NCI-H146 (cell line): ENCODE measurements around the gene EFNB2.

Experiments
- DNase-seq: peaks from one replicate; lab custom pipeline; 2025; lab: John Stamatoyannopoulos, UW

Gene EFNB2

DNA sequence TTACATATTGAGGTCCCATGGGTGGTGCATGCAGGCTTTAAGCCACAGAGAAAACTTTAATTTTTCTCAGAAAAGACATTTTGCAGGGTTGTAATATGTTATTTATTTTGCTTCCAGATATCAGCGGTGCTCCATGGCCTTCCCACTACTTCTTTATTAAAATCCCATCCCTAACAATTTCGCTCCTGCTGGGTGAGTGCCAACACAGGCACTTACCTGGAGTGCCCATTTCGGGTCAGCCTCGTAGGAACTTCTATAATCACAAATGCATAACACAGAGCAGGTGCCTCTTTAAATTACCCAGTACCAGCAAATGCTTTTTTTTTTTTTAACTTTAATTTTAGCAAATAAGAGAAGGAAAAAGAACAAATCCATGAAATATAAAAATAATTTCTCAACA lies 86.4 kb downstream of the EFNB2 start:
- no peak for DNase-seq

DNA sequence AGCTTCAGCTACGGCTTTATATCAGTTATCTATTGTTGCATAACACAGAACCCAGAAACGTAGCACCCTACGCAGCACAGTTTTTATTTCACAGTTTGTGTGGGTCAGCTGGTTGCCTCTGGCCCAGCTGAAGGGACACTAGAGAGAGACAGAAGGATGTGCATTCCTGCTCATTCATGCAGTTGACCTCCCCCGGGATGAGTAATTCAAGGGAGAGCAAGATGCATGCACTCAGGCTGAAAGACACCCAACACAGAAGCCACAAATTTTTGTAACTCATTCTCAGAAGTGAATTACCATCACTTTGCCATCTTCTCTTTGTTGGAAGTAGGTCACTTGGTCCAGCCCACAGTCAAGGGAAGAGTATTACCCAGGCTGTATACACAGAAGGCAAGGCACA lies 89.5 kb downstream of the EFNB2 start:
- no peak for DNase-seq

DNA sequence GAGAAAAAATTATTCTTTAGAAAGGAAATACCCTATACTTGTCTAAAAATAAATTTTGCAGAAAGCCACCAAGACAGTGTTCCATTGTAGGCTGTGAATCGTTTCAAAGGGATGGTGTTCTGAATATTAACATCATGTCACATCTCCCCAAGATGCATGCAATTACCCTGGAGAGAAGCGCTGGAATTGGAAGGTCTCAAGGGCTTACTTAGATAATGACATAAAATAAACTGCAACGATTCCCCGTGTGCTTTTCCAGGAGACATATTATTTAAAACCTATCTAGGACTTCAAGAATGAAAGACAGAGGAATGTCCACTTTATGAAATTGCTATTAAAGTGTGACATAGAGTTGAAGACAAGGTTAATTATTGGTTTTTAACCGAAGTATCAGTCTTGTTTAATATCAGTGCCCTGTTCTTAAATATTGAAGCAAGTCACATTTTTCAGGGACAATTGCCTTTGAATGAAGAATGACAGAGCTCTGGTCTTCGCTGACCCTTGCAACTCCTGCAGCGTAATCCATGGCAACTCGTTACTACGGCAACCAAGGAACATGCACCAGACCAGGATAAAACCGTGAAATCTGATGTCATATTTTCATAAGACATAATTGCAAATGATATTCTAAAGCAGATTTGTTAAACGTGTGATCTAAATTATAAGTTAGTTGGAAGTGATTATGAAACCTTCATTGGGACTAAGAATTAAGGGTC lies 91.7 kb downstream of the EFNB2 start:
- no peak for DNase-seq

DNA sequence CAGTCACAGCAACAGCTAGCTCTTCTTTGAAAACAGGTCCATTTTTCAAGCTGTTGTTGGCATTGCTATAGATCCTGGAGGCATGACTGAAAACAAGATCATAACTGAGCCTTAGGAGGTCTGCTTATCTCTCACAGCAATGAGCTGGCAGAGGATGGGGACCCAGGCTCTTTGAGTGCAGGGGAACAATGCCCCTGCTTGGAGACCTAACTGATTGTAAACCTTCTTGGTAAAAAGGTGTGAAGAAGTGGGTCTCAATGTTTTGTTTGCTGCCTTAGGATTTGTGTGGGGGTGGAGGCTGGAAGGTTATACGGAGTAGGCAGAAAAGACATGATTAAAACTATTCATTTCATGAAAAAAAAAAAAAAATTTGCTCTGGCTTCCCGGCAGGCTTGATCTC lies 94.6 kb downstream of the EFNB2 start:
- DNase-seq = no peak
